Ishikawa (cell line): Measurements from ENCODE around the gene KRTAP4-6.

Experiments used
- EP300 ChIP-seq: IDR thresholded peaks from 2 replicates; pipeline ENCODE4 v1.6.1; 2012; ENCODE audit warnings: borderline replicate concordance
- FOXM1 ChIP-seq: IDR thresholded peaks from 2 replicates; pipeline ENCODE4 v1.6.1; 2012; ENCODE audit warnings: low read depth, borderline replicate concordance
- MAX ChIP-seq: IDR thresholded peaks from 2 replicates; pipeline ENCODE4 v1.6.1; 2012
- NFIC ChIP-seq: IDR thresholded peaks from 2 replicates; pipeline ENCODE4 v1.6.1; 2012
- RAD21 ChIP-seq: IDR thresholded peaks from 2 replicates; pipeline ENCODE4 v1.6.1; 2012; ENCODE audit warnings: low read depth
- REST ChIP-seq: IDR thresholded peaks from 2 replicates; pipeline ENCODE4 v1.6.1; 2012; ENCODE audit warnings: low read depth, mild to moderate bottlenecking
- TAF1 ChIP-seq: IDR thresholded peaks from 2 replicates; pipeline ENCODE4 v1.6.1; 2012; ENCODE audit warnings: low read depth, mild to moderate bottlenecking

- TF ChIP-seq MAX (no peak), TAF1 (no peak), RAD21 (no peak), EP300 (no peak), FOXM1 (no peak), NFIC (no peak), REST (no peak)
Measured at GRCh38 chr17:41168121-41168520, 27.8 kb upstream of the KRTAP4-6 start, which contains the start of gene KRTAP4-3.
